Measurements from ENCODE around the gene FAM156A. TPM values are rescaled to one million over a fixed set of nuclear protein-coding genes. Genes with fewer than 3 reads are reported as not detected.
"Not testable (repeated sequence)": the region's sequence is repeated elsewhere in the genome, so short reads cannot be mapped to it uniquely, and the experiment has no call there.

FAM156A gene, protein sequence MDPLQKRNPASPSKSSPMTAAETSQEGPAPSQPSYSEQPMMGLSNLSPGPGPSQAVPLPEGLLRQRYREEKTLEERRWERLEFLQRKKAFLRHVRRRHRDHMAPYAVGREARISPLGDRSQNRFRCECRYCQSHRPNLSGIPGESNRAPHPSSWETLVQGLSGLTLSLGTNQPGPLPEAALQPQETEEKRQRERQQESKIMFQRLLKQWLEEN
- 10 to 100 TPM; 19.0 to 19.5 TPM for total RNA-seq

DNA sequence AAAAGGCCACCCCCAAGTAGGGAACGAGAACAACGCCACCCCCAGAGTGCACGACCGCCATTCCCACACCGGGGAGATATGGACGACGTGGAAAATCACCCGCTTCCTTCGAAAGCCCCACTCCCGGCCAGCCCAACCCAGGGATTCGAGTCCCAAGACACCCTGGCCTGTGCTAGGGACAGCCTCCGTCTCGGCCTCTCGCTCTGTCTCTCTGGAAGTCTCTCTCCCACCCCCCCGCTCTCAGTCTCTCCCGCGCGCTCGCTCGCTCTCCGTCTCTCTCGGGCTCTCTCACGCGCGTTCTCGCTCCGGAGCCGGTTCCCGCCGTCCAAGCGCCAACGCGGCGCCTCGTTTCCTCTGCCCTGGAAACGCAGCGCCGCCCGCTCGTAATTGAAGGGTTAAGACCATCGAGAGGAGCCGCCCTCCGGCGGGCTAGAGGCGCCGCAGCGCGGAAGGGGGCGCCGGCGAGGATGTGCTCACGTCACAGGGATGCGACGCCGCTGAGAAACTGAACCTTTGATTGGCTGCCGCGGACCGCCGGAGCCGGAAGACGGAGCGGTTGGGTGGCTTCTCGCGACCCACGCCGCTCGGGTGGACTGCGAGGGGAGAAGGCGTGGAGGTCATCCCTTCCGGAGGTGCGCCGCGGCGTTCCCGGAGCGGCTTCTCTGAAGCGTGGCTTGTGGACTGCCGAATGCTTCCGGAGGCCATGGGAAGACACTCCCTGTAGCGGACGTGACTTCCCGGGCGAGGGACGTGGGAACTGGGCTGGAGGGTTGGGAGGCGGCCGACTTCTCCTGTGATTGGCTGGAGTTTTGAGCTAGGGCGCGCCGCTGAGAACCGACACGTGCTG lies at the start of gene FAM156A:
FAM156A (minus strand) TSS at position 406 of the 847 bp plus-strand sequence. CDS start 9,930 bp downstream, outside the sequence.
- POLR2A ChIA-PET; H3K4me3 Mint-ChIP-seq; CTCF ChIA-PET; intact Hi-C loops (cut with micrococcal nuclease); H3K36me3 Mint-ChIP-seq; H3K9me3 Mint-ChIP-seq; H3K4me1 Mint-ChIP-seq (ENCODE audit: low read depth); DNase-seq; H3K27ac Mint-ChIP-seq; H3K27me3 Mint-ChIP-seq: not testable (repeated sequence)

DNA sequence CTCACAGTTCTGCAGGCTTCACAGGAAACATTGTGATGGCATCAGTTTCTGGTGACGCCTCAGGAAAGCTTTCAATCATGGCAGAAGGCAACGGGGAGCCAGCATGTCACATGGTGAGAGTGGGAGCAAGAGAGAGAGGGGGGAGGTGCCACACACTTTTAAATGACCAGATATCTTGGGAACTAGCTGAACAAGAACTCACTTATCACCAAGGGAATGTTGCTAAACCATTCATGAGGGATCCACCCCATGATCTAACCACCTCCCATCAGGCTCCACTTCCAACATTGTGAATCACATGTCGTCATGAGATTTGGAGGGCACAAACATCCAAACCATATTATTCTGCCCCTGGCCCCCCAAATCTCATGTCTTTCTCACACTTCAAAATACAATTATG lies 47.0 kb upstream of the FAM156A start:
- Mint-ChIP-seq H3K27me3 (peaks cover 9% of the 10 kb centered on the region), H3K4me3 (no peak overlapping the region), H3K9me3 (no peaks in the 10 kb centered on the region), H3K27ac (no peak overlapping the region), H3K36me3 (no peaks in the 10 kb centered on the region), H3K4me1 (ENCODE audit: low read depth) (peaks cover 10% of the 10 kb centered on the region)
- intact Hi-C loops (cut with micrococcal nuclease): no loop called here
- POLR2A ChIA-PET: no interaction called here
- DNase-seq: no peak
- CTCF ChIA-PET: interaction anchor here (2.0 kb wide), 1 partner anchor 10 kb away, joined by 5 read pairs; no protein-coding TSS in a partner anchor

DNA sequence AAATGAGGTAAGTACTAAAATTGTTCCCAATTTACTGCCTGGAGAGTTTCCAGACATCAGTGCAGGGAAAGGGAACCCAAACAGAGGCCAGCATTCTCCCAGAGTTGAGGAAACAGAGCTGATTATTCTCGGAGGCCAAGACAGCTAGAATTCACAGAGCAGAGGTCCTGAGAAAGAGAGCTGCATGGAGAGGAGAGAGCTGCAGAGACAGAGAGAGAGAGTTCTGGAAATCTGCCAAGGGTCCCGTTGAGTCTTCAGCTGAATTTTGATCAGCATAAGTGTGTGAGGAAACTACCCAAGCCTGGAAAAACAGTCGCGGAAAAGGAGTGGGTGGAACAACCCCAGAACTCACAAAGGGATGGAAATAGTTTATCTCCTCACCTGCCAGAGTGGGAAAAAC lies 46.5 kb upstream of the FAM156A start:
- Mint-ChIP-seq H3K9me3 (no peaks in the 10 kb centered on the region), H3K27ac (no peak overlapping the region), H3K36me3 (no peaks in the 10 kb centered on the region), H3K27me3 (peaks cover 9% of the 10 kb centered on the region), H3K4me1 (ENCODE audit: low read depth) (peaks cover 10% of the 10 kb centered on the region), H3K4me3 (no peak overlapping the region)
- intact Hi-C loops (cut with micrococcal nuclease): no loop called here
- DNase-seq: no peak
- ChIA-PET POLR2A (no interaction called here), CTCF (interaction anchor here (0.7 to 2.0 kb wide), 2 partner anchors 10 to 14 kb away, joined by 3 to 5 read pairs; no protein-coding TSS in a partner anchor)

DNA sequence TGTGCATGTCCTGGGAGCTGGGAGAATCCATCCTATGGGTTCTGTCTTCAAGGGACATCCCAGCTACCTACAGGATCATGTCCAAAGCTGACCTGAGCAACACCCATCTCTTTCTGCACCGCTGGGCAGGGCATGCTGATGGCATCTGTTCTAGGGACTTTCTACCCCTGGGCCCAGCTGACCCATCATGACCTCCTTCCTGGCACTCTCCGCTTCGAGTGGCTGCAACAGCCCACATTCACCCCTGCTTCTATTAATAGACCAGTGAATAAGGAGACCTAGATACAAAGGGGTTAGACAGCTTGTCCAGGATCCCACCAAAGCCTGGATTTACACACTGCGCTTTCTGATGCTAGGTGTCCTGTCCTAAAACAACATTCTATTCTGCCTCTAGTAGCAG lies 45.7 kb upstream of the FAM156A start:
- DNase-seq: no peak
- peaks cover 9% of the 10 kb centered on the region for H3K27me3 Mint-ChIP-seq
- ChIA-PET POLR2A (no interaction called here), CTCF (interaction anchor here (0.7 to 2.0 kb wide), 2 partner anchors 9 to 14 kb away, joined by 3 to 5 read pairs; no protein-coding TSS in a partner anchor)
- no peaks in the 10 kb centered on the region for H3K9me3 Mint-ChIP-seq
- H3K36me3 Mint-ChIP-seq: no peaks in the 10 kb centered on the region
- H3K27ac Mint-ChIP-seq: no peak overlapping the region
- intact Hi-C loops (cut with micrococcal nuclease): no loop called here
- no peak overlapping the region for H3K4me3 Mint-ChIP-seq
- peaks cover 10% of the 10 kb centered on the region for H3K4me1 Mint-ChIP-seq (ENCODE audit: low read depth)

DNA sequence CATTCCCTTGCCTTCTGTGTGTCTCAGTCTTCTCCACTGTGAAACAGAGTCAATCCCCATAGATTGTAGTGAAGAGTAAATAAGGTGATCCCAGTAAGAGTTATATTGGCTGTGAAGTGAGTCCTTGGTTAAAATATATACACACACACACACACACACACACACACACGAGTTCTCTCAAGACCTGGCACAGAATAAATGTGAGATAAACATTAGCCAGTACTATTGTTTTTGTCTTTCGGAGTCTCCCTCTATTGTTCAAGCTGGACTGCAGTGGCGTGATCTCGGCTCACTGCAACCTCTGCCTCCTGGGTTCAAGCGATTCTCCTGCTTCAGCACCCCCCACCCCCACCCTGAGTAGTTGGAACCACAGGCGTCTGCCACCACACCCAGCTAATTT lies 44.8 kb upstream of the FAM156A start:
- no peaks in the 10 kb centered on the region for H3K9me3 Mint-ChIP-seq
- H3K4me3 Mint-ChIP-seq: no peak overlapping the region
- intact Hi-C loops (cut with micrococcal nuclease): no loop called here
- DNase-seq: no peak
- ChIA-PET CTCF (no interaction called here), POLR2A (no interaction called here)
- peaks cover 9% of the 10 kb centered on the region for H3K27me3 Mint-ChIP-seq
- peaks cover 10% of the 10 kb centered on the region for H3K4me1 Mint-ChIP-seq (ENCODE audit: low read depth)
- H3K36me3 Mint-ChIP-seq: no peaks in the 10 kb centered on the region
- no peak overlapping the region for H3K27ac Mint-ChIP-seq

DNA sequence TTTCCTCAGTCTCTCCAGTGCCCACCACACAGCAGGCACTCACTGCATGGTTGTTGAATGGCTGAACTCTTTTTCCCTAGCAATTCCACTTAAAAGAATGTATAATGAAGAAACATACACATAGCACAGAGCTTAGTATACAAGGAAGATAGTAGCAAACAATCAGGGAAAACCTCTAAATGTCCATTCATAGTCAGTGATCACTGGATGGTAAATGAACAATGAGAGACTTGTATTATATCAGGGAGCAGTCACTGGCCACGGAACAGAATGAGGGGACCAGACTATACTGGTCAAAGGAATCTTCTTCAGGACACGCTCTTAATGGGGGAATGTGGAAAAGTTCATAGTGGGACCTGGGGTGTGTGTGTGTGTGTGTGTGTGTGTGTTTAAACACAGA lies 43.6 kb upstream of the FAM156A start:
- H3K4me1 Mint-ChIP-seq (ENCODE audit: low read depth): peaks cover 10% of the 10 kb centered on the region
- no peaks in the 10 kb centered on the region for H3K9me3 Mint-ChIP-seq
- no peaks in the 10 kb centered on the region for H3K36me3 Mint-ChIP-seq
- H3K4me3 Mint-ChIP-seq: no peak overlapping the region
- no peak for DNase-seq
- CTCF ChIA-PET: no interaction called here
- H3K27me3 Mint-ChIP-seq: peaks cover 9% of the 10 kb centered on the region
- POLR2A ChIA-PET: no interaction called here
- H3K27ac Mint-ChIP-seq: no peak overlapping the region
- intact Hi-C loops (cut with micrococcal nuclease): no loop called here

DNA sequence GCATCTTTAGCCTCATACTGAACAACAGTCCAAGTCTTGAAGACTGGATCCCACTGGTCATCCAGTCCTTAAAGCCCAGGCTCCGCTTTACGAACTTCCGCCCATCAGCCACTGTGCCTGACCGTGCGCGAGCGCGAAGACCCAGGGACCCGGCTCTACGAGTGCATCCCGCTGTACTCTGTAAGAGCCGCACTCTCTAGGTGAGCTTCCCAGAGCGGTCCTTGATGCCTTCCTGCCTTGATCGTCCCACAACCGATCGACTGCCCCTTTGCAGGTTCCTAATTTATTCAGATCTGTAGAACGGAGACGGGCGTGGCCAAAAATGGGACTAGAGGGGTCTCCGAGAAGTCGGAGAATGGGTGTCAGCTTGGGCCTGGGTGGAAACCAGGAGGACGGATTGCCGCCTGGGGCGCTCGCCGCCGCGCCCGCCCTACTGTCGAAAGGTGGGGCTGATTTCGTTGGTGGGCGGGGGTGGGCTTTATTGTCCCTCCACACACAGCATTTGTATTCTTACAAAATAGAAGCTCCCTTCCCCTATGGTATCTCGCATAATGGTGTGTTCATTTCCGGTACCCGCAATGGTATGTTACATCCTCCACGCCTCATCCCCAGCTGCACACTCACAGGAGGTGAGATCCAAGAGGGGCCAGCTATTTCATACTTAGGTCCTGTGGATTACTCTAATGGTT lies 42.3 kb upstream of the FAM156A start:
- H3K9me3 Mint-ChIP-seq: no peaks in the 10 kb centered on the region
- peaks cover 10% of the 10 kb centered on the region for H3K4me1 Mint-ChIP-seq (ENCODE audit: low read depth)
- no peaks in the 10 kb centered on the region for H3K36me3 Mint-ChIP-seq
- no peak for DNase-seq
- peak overlapping the region; percentile 12 for H3K4me3 Mint-ChIP-seq
- intact Hi-C loops (cut with micrococcal nuclease): no loop called here
- H3K27me3 Mint-ChIP-seq: peaks cover 9% of the 10 kb centered on the region
- no peak overlapping the region for H3K27ac Mint-ChIP-seq
- POLR2A ChIA-PET: no interaction called here
- CTCF ChIA-PET: no interaction called here

DNA sequence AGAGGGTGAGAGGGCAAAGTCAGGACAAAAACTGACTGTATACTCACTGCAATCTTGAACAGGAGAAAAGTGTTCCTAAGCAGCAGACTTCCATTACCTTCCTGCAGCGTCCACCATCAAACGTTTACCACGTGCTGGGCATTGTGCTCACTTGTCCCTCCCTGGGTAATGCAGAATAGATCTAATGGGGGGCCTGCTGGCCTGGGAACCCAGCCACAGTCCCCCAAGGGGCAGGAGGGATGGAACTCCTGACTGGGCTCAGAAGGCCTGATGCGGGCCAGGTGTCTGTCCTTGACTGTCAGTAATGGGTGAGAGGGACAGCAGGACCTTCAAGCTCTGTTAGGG lies 37.6 kb upstream of the FAM156A start:
- H3K27me3 Mint-ChIP-seq: no peaks in the 10 kb centered on the region
- ChIA-PET CTCF (interaction anchor here (0.6 to 1.7 kb wide), 8 partner anchors 10 to 1178 kb away, joined by 3 to 7 read pairs (median 3); partner anchors contain the start of genes RIBC1 and SMC1A), POLR2A (interaction anchor here (1.1 kb wide), 1 partner anchor 61 kb away, joined by 3 read pairs; no protein-coding TSS in a partner anchor)
- H3K4me3 Mint-ChIP-seq: peak overlapping the region; percentile 94
- H3K4me1 Mint-ChIP-seq (ENCODE audit: low read depth): peaks cover 14% of the 10 kb centered on the region
- H3K9me3 Mint-ChIP-seq: no peaks in the 10 kb centered on the region
- no peak for DNase-seq
- intact Hi-C loops (cut with micrococcal nuclease): loop anchor here (5.0 kb wide), 2 partner anchors 96 to 1811 kb away; partner anchors contain the start of genes KANTR and MAGED2
- no peaks in the 10 kb centered on the region for H3K36me3 Mint-ChIP-seq
- peak overlapping the region; percentile 98 for H3K27ac Mint-ChIP-seq

DNA sequence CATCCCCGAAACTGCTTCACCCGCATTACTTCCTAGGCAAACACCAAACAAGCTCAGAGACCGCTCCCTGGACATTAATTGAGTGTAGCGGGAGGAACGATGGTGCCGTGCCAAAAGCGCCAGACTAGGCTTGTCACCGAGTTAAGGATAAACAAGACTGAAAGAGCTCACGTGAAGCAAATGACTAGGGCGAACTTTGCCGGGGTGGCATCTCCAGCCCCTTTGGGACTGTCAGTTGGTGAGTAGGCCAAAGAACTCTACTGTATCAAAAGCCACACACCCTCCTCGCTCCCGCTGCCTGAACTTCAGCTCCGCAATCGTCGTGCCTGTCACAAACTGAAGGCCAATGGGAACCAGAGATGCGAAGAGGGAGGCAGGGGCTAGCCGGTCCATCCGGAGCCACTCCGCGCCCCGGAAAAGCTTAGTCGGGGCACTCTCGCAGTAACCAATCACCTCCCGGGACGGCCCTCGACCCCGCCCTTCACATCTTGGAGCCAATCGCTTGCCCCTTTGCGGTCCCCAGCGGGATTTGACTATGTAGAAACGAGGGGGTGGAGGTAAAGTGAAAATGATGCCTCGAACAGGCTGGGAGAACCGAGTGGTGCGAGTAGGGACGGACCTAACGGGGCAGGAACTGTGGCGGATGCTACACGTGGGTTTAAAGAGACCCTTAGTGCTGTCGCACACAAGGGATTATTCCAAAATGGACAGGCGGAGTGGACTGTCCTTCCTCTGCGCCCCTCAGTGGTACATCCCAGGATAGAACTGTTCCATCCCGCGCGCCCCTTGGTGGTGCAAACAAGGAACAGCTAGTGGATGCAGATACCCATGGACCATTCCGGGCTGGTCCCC lies 37.0 kb upstream of the FAM156A start:
- intact Hi-C loops (cut with micrococcal nuclease): loop anchor here (5.0 kb wide), 2 partner anchors 97 to 1812 kb away; partner anchors contain the start of genes KANTR and MAGED2
- POLR2A ChIA-PET: interaction anchor here (1.1 kb wide), 1 partner anchor 60 kb away, joined by 3 read pairs; no protein-coding TSS in a partner anchor
- CTCF ChIA-PET: interaction anchor here (0.8 to 1.7 kb wide), 7 partner anchors 9 to 427 kb away, joined by 3 to 7 read pairs (median 4); partner anchors contain the start of genes RIBC1 and SMC1A
- DNase-seq: peak; percentile 95
- peak overlapping the region; percentile 98 for H3K27ac Mint-ChIP-seq
- H3K4me1 Mint-ChIP-seq (ENCODE audit: low read depth): peaks cover 18% of the 10 kb centered on the region
- H3K36me3 Mint-ChIP-seq: no peaks in the 10 kb centered on the region
- no peaks in the 10 kb centered on the region for H3K27me3 Mint-ChIP-seq
- peak overlapping the region; percentile 94 for H3K4me3 Mint-ChIP-seq
- no peaks in the 10 kb centered on the region for H3K9me3 Mint-ChIP-seq

DNA sequence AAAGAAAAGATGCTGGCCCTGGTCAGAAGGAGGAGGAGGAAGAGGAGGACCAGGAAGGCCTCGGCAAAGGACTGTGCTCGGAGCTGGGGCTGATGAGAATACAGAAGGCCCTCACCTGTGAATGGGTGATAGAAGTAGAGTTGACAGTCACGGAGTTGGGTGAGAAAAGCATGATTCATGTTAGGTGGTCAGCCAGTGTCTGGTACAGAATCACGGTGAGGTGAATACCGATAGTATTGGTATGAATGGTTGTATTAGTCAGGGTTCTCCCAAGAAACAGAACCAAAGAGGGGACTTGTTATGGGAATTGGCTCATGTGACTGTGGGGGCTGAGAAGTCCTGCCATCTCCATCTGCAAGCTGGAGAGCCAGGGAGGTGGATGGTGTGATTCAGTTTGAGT lies 32.5 kb upstream of the FAM156A start:
- DNase-seq: no peak
- CTCF ChIA-PET: interaction anchor here (0.7 kb wide), 1 partner anchor 14 kb away, joined by 3 read pairs; no protein-coding TSS in a partner anchor
- Mint-ChIP-seq H3K36me3 (no peaks in the 10 kb centered on the region), H3K4me3 (no peak overlapping the region), H3K9me3 (no peaks in the 10 kb centered on the region), H3K27ac (peak overlapping the region; percentile 33), H3K27me3 (no peaks in the 10 kb centered on the region), H3K4me1 (ENCODE audit: low read depth) (peaks cover 32% of the 10 kb centered on the region)
- intact Hi-C loops (cut with micrococcal nuclease): loop anchor here (1.0 kb wide), 1 partner anchor 417 kb away; no protein-coding TSS in a partner anchor
- POLR2A ChIA-PET: no interaction called here

DNA sequence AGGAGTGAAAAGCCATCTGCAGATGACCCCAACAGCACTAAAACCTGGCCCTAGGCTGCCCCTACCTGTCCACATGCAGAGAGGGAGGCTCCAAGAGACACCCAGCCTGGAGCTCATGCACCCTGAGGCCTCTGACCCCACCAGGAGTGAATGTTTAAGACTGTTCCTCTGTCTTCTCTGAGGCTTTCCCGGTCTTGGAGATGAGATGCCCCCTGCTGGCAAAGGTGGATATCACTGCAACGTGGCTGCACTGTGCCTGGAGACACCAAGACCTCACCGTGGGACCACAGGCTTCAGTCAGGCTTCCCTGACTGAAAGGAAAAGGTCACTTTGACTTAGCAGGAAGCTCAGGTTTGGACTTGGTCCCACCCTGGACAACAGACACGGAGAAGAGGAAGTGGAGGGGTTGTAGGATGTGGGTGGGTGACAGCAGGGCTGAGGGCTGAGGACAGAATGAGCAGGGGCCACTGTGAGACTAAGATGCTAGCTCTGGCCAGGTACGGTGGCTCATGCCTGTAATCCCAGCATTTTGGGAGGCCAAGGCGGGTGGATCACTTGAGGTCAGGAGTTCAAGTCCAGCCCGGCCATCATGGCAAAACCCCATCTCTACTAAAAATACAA lies 31.8 kb upstream of the FAM156A start:
- CTCF ChIA-PET: interaction anchor here (0.6 to 1.0 kb wide), 3 partner anchors 9 to 23 kb away, joined by 3 to 4 read pairs (median 3); no protein-coding TSS in a partner anchor
- Mint-ChIP-seq H3K27ac (peak overlapping the region; percentile 69), H3K4me3 (peak overlapping the region; percentile 60), H3K4me1 (ENCODE audit: low read depth) (peaks cover 32% of the 10 kb centered on the region)
- H3K9me3 Mint-ChIP-seq, H3K36me3 Mint-ChIP-seq, POLR2A ChIA-PET, H3K27me3 Mint-ChIP-seq: not testable (repeated sequence)
- intact Hi-C loops (cut with micrococcal nuclease): loop anchor here (1.0 kb wide), 1 partner anchor 416 kb away; no protein-coding TSS in a partner anchor
- peak; percentile 73 for DNase-seq

Data from activated CD4-positive, alpha-beta memory T cell treated with anti-CD3 and anti-CD28 coated beads for 36 hours (primary cell).